HG03025 (cell line): ENCODE results near the gene SP100.

Source experiments
- ATAC-seq: cut with Tn5 transposase; IDR thresholded peaks from one replicate; pipeline ENCODE4 v1.9.1; 2021; ENCODE audit warnings: mild to moderate bottlenecking, moderate library complexity; ENCODE audit not compliant: unreplicated experiment, low FRiP score

Gene SP100

DNA sequence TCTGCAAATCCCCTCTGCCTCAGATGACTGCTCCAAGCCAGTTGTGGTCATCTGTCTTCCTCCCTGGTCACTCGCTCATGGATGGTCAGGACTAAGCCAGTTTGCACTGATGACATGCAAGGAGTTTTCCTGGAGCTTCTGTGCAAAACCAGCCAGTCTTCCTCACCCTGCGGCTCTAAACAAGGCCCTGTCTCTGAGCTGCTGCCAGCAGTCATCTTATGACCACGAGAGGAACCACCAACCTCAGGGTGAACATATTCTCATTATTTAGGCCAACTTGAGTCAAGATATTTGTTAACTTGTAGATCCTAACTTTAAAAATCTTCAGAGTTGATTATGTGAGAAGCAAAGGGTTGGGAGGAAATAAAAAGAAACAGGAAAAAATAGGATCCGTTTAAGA, 176.8 kb downstream of the SP100 start:
- no peak for ATAC-seq
